NCI-H524 (cell line): ENCODE data around the gene PDK1.

ENCODE experiments used
- DNase-seq, 2 experiments: peaks; one replicate each; lab custom pipeline; 2025; lab: John Stamatoyannopoulos, UW

PDK1 gene

GRCh38 chr2:172642301-172643020 is 86.6 kb downstream of the PDK1 start:
- DNase-seq = no peak

GRCh38 chr2:172643142-172643541 is 87.3 kb downstream of the PDK1 start:
- DNase-seq = no peak

GRCh38 chr2:172647439-172647838 is 91.5 kb downstream of the PDK1 start:
- DNase-seq = no peak

- no peak for DNase-seq
Measured at GRCh38 chr2:172655091-172655837, 99.4 kb downstream of the PDK1 start.

GRCh38 chr2:172655838-172656573 is 100.1 kb downstream of the PDK1 start:
- DNase-seq = no peak
